K562 (cell line): ENCODE results near the gene SPON2. TPM values are rescaled to one million over a fixed set of nuclear protein-coding genes. Genes with fewer than 3 reads are reported as not detected.
A peak's percentile ranks its signal among the peaks of the same experiment; 100 is the strongest.

ENCODE experiments used
- ATAC-seq: fragments of 200-7000 bp; cut with Tn5 transposase; 3 replicates; pipeline ENCODE4 v1.9.1; 2020; ENCODE audit warnings: moderate library complexity
- BruUV-seq: library from RNA; stranded (reverse); fragments of 400-500 nt; replicated peaks from 2 replicates; lab custom pipeline; 2021; lab: Mats Ljungman, UMichigan
- CTCF ChIA-PET: fragments of 300-600 bp; formaldehyde crosslinking; extraction: SDS; loops from one replicate; lab custom pipeline; 2021; ENCODE audit warnings: low intra/inter-chr PET ratio; lab: Yijun Ruan, JAX
- POLR2A ChIA-PET: fragments of 300-600, 350-650 bp; sonication (Branson Sonifier 250); formaldehyde crosslinking; extraction: SDS; loops from one replicate; lab custom pipeline; 2021; ENCODE audit warnings: antibody characterized with exemption, inconsistent platforms; lab: Yijun Ruan, JAX
- DNase-seq, 4 experiments: peaks; one replicate each; pipeline versions ENCODE4 v3.0.0 to v3.0.0-alpha.2; 2011 to 2018; ENCODE audit warnings: low spot score in 3 of 4, mixed read lengths in 3 of 4; ENCODE audit errors: extremely low read depth in 1 of 4
- FAIRE-seq: peaks from 2 replicates; lab custom pipeline; 2011; peaks lifted over from hg19 to GRCh38; lab: Jason Lieb, UNC
- H2AFZ ChIP-seq: 2 replicates; pipeline ENCODE4 v1.6.0; 2011; ENCODE audit warnings: low read depth, low read length, control low read depth, inconsistent platforms
- H3K27ac ChIP-seq: fragments of 200-600 bp; 3 replicates; pipeline ENCODE4 v1.8.0; 2011; ENCODE audit warnings: low read depth, mild to moderate bottlenecking, control low read depth, inconsistent platforms, low read length, moderate library complexity, mixed read lengths; ENCODE audit errors: extremely low read depth
- H3K27me3 ChIP-seq, 2 experiments: fragments of 300-600 bp in 1 of 2; 2 replicates in 1 of 2; 3 replicates in 1 of 2; pipeline versions ENCODE4 v1.6.0 to v1.8.0; 2011; ENCODE audit warnings: inconsistent platforms in 2 of 2, low read length in 2 of 2, mild to moderate bottlenecking in 1 of 2, mixed read lengths in 1 of 2, moderate library complexity in 1 of 2; ENCODE audit not compliant: control insufficient read depth in 2 of 2, insufficient read depth in 2 of 2
- H3K36me3 ChIP-seq: fragments of 300-600 bp; 3 replicates; pipeline ENCODE4 v1.8.0; 2011; ENCODE audit warnings: mild to moderate bottlenecking, low read length, inconsistent platforms; ENCODE audit not compliant: control insufficient read depth, insufficient read depth
- H3K4me1 ChIP-seq, 2 experiments: fragments of 200-600 bp in 1 of 2; replicated peaks in 1 of 2; 2 replicates in 1 of 2; 3 replicates in 1 of 2; pipeline versions ENCODE4 v1.5.1 to v1.8.0; 2011; ENCODE audit warnings: inconsistent platforms in 2 of 2, low read length in 2 of 2, mild to moderate bottlenecking in 1 of 2, mixed read lengths in 1 of 2, moderate library complexity in 1 of 2; ENCODE audit not compliant: control insufficient read depth in 2 of 2, insufficient read depth in 2 of 2
- H3K4me2 ChIP-seq: 2 replicates; pipeline ENCODE4 v1.6.1; 2011; ENCODE audit warnings: low read length, control low read depth, inconsistent platforms, mixed read lengths; ENCODE audit not compliant: insufficient read depth
- H3K4me3 ChIP-seq: fragments of 200-600 bp; sonication (generic), shearing (Covaris generic); 2 replicates; pipeline ENCODE4 v1.5.1; 2016; ENCODE audit warnings: control low read depth, inconsistent platforms
- H3K79me2 ChIP-seq: fragments of 200-600 bp; 3 replicates; pipeline ENCODE4 v1.8.0; 2011; ENCODE audit warnings: low read length, inconsistent platforms; ENCODE audit not compliant: control insufficient read depth, insufficient read depth
- H3K9ac ChIP-seq, 2 experiments: 2 replicates each; pipeline versions ENCODE4 v1.6.0 to v1.6.1; 2011; ENCODE audit warnings: low read depth in 2 of 2, low read length in 2 of 2, control low read depth in 1 of 2, inconsistent platforms in 1 of 2, mild to moderate bottlenecking in 1 of 2, mixed read lengths in 1 of 2; ENCODE audit not compliant: insufficient read depth in 1 of 2
- H3K9me1 ChIP-seq: one replicate; pipeline ENCODE4 v1.6.0; 2011; ENCODE audit warnings: inconsistent platforms, mild to moderate bottlenecking, low read length, moderate library complexity; ENCODE audit not compliant: control insufficient read depth, insufficient read depth
- H3K9me3 ChIP-seq: replicated peaks from 2 replicates; pipeline ENCODE4 v1.5.1; 2011; ENCODE audit warnings: low read depth, low read length, inconsistent platforms; ENCODE audit not compliant: control insufficient read depth, insufficient read depth
- H4K20me1 ChIP-seq: replicated peaks from 2 replicates; pipeline ENCODE4 v1.6.1; 2011; ENCODE audit warnings: low read length, inconsistent platforms, mixed read lengths; ENCODE audit not compliant: control insufficient read depth, insufficient read depth
- KLF6 ChIP-seq: fragments of 250-450 bp; sonication (Bioruptor Pico); IDR thresholded peaks from 2 replicates; pipeline ENCODE4 v1.4.0; 2020; ENCODE audit warnings: mild to moderate bottlenecking, moderate library complexity, borderline replicate concordance
- ZEB2 ChIP-seq: fragments of 450-650 bp; IDR thresholded peaks from 2 replicates; pipeline ENCODE4 v1.6.1; 2016
- WGBS: fragments of 100-300 bp; shearing (Covaris generic); methylation state at CpG from one replicate; pipeline ENCODE4 v1.1.6; 2016; ENCODE audit warnings: low coverage, mixed read lengths; ENCODE audit not compliant: insufficient coverage; ENCODE audit errors: missing lambda C conversion rate; 5-methylcytosine and 5-hydroxymethylcytosine counted together
- in situ Hi-C: fragments of 300-500 bp; cut with MboI; formaldehyde crosslinking; loops from 4 replicates; pipeline ENCODE4 v1.15.0; 2018; ENCODE audit warnings: inconsistent platforms, mixed read lengths
- intact Hi-C: fragments of 100-400 bp; cut with micrococcal nuclease; formaldehyde crosslinking; loops from 2 replicates; pipeline ENCODE4 v1.14.2; 2022
- polyA plus RNA-seq, 8 experiments: library from polyadenylated mRNA; depleted of rRNA in 4 of 8; stranded (reverse) in 5 of 8; unstranded in 3 of 8; fragments of >200 nt; fragmentation: Nextera tagmentation in 2 of 8; fragmentation: Illumina TruSeq in 1 of 8; extraction: Ambion mirVana in 2 of 8; extraction: Trizol in 1 of 8; gene quantifications; 2 replicates each; pipeline versions ENCODE4 v1.2.1 to v1.2.3, GENCODE V29; 2011 to 2014; ENCODE audit warnings: inconsistent platforms in 1 of 8, missing spikeins in 1 of 8
- total RNA-seq, 7 experiments: library from RNA; depleted of rRNA in 6 of 7; stranded (reverse); fragments of >200 nt in 6 of 7; fragmentation: Illumina TruSeq in 2 of 7; extraction: Trizol in 2 of 7; gene quantifications; 2 replicates each; pipeline versions ENCODE4 v1.2.1 to v1.2.3, GENCODE V29; 2011 to 2021; ENCODE audit warnings: low replicate concordance in 1 of 7
- TF ChIP-seq, protein P1 (sequence below): sonication (generic); formaldehyde crosslinking; IDR thresholded peaks from 2 replicates; pipeline ENCODE4 v1.8.1; 2023; ENCODE audit warnings: mild to moderate bottlenecking, missing genetic modification reagents

Gene SPON2
- total and polyA plus RNA-seq, 9 of the 15 experiments (the other 6 are each of a cell fraction or from before 2014, with no cell fraction given), result 0.21 to 2.2 (median 0.83) TPM

- no TSS peak for BruUV-seq
- DNase-seq, result no peak
- H3K9me1 ChIP-seq, result no peaks in the 10 kb centered on the region
- FAIRE-seq, result no peak
- H3K36me3 ChIP-seq, result peaks cover 8% of the 10 kb centered on the region; the same call in 1 of the 3 replicates
- H2AFZ ChIP-seq, result no peak overlapping the region
- peaks cover 6 to 67% of the 10 kb centered on the region in 2 experiments; a peak in 4 of 5 replicates for H3K4me1 ChIP-seq
- no peaks in the 10 kb centered on the region for H3K79me2 ChIP-seq
- H3K27ac ChIP-seq, result no peak overlapping the region
- intact Hi-C loops, result no loop called here
- no peaks in the 10 kb centered on the region for H3K27me3 ChIP-seq
- CTCF ChIA-PET, result no interaction called here
- no peaks in the 10 kb centered on the region for H3K9me3 ChIP-seq
- no peak for ATAC-seq
- no peaks in the 10 kb centered on the region; the same call in 1 of the 2 replicates for H4K20me1 ChIP-seq
- H3K4me3 ChIP-seq, result no peak overlapping the region
- no peak overlapping the region for H3K9ac ChIP-seq
- POLR2A ChIA-PET, result interaction anchor here (0.6 kb wide), 2 partner anchors 9 to 33 kb away, joined by 3 read pairs; no protein-coding TSS in a partner anchor
- in situ Hi-C loops, result no loop called here
- no peak overlapping the region for H3K4me2 ChIP-seq
- WGBS, result 43% methylated on average over 17 of the region's 21 CpGs
- TF ChIP-seq, protein P1, sequence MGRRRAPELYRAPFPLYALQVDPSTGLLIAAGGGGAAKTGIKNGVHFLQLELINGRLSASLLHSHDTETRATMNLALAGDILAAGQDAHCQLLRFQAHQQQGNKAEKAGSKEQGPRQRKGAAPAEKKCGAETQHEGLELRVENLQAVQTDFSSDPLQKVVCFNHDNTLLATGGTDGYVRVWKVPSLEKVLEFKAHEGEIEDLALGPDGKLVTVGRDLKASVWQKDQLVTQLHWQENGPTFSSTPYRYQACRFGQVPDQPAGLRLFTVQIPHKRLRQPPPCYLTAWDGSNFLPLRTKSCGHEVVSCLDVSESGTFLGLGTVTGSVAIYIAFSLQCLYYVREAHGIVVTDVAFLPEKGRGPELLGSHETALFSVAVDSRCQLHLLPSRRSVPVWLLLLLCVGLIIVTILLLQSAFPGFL, result no peak
- 0 out of 2 replicates have a peak, but pooled peaks have one; percentile 29 for TF ChIP-seq ZEB2
- no peak for TF ChIP-seq KLF6
These were observed 34.1 kb upstream of the SPON2 start for GRCh38 chr4:1206299-1207156.
